Stimulated activated naive B cell treated with anti-CD40 and anti-IgM and Interleukin-4, amounts not matched to agents 10 μg/mL and 1 μg/mL and 100 μg/mL, for 72 hours (primary cell): Measurements from ENCODE around the gene MAPK8.

ENCODE experiments used
- ATAC-seq, 2 donors: fragments of 150-1000 bp; cut with Tn5 transposase; replicated peaks; 2 replicates each; pipeline ENCODE4 v1.10.0; 2021; ENCODE audit warnings: moderate library complexity in 1 of 2
- DNase-seq: peaks from one replicate; pipeline ENCODE4 v3.0.0; 2021
- H3K27ac Mint-ChIP-seq: one replicate; pipeline ENCODE4 v1.8.0; 2022; ENCODE audit warnings: mild to moderate bottlenecking, mixed read lengths
- H3K27me3 Mint-ChIP-seq, 2 donors: one replicate each; pipeline ENCODE4 v1.8.0; 2022; ENCODE audit warnings: mixed read lengths in 2 of 2
- H3K36me3 Mint-ChIP-seq, 2 donors: one replicate each; pipeline ENCODE4 v1.8.0; 2022; ENCODE audit warnings: mixed read lengths in 2 of 2, mild to moderate bottlenecking in 1 of 2
- H3K4me1 Mint-ChIP-seq, 2 donors: one replicate each; pipeline ENCODE4 v1.8.0; 2022; ENCODE audit warnings: mixed read lengths in 2 of 2, mild to moderate bottlenecking in 1 of 2
- H3K4me3 Mint-ChIP-seq, 2 donors: one replicate each; pipeline ENCODE4 v1.8.0; 2022; ENCODE audit warnings: mild to moderate bottlenecking in 2 of 2, mixed read lengths in 2 of 2, moderate library complexity in 1 of 2
- H3K9me3 Mint-ChIP-seq, 2 donors: one replicate each; pipeline ENCODE4 v1.8.0; 2022; ENCODE audit warnings: mixed read lengths in 2 of 2, mild to moderate bottlenecking in 1 of 2

Gene MAPK8

DNA sequence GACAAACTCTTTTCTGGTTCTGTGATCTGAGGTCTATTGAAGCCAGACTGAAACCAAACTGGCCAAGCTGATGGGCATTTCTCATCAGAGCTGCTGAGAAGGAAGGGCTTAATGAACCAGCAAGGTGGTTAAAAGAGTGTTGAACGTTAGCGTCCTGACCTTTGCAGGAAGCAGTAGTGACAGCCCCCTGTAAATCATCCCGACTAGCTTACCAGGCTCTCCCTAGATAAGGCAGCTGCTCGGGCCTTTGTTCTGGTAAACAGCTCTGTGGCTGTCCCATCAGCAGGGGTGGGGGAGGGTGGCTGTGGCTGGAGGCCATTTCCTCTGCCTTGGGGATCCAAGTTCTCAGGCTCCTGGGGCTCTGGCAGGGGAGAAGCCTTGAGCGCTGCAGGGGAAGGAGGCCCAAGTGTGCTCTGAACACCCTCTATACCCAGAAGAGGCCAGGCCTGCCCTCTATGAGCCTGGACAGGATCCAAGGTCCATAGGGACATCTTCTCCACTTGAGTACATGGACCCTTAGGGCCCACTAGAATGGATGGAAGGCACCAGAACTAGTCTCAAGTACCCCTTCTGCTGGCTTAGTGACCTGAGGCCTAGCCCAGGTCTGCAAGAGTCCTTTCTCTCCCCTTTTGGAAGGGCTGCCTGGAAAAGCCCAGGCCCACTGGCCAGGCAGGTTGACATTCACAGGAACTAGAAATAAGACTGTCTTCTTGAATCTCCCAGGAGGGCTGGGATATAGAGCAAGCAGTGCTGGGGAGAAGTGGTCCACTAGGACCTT, 163.8 kb downstream of the MAPK8 start:
- Mint-ChIP-seq H3K4me1 (no peaks in the 10 kb centered on the region), H3K27ac (no peak overlapping the region), H3K9me3 (no peaks in the 10 kb centered on the region), H3K36me3 (peaks cover 0 to 2% of the 10 kb centered on the region in 2 donors), H3K27me3 (no peaks in the 10 kb centered on the region), H3K4me3 (no peak overlapping the region)
- no peak for DNase-seq
- ATAC-seq = no peak

DNA sequence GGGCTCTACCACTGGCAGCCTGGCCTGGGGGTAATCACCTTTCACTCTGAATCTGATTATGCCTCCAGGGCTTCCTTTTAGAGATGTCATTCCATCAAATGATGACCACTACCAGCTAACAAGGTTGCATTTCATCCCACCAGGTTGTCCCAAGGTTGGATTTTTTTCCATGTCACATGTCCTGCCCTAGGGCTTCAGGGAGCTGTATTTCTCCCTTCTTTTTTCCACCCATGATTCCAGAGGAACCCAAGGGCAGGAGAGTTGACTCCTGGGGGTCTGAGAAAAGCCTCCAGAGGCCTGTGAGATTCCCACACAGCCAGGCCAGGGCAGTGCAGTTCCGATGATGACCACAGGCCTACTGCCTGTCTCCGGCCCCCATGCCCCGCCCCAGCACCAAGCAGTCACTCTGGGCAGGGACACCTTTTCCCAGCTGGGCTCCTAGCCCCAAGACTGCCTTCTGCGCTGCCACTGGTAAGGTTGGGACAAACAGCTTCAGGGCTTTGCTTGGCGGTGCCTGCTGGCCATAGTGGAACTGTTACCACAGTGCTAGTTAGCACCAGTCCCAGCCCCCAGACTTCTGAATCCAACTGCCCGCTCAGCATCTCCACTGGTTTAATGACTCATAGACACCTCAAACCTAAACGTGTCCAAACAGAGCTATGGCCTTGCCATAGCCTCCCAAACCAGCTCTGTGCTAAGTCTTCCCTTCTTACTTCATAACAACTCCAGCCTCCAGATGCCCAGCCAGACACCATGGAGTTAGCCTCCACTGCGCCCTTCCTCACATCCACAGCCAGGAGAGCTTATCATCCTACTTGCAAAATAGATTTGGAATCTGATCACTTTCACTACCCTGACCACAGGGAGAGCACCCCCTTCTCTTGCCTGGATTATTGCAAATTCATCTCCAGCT, 164.7 kb downstream of the MAPK8 start:
- no peak for ATAC-seq
- peaks cover 0 to 5% of the 10 kb centered on the region in 2 donors for H3K27me3 Mint-ChIP-seq

DNA sequence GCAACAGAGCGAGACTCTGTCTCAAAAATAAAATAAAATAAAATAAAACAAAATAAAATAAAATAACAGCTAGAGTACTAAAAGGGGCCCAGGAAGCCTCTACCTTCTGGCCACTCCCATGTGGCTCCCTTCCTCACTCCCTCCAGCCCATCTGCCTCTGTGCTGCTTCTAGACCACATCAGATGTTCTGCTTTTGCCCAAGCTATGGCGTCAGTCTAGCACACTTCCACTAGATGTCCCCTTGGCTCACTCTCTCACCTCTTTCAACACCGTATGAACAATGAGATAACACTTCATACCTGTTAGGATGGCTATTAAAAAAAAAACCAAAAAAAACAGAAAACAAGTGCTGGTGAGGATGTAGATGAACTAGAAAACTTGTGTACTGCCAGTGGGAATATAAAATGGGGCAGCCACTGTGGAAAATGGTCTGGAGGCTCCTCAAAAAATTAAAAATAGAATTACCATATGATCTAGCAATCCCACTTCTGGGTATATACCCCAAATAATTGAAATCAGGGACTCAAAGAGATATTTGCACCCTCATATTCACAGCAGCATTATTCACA, 166.1 kb downstream of the MAPK8 start:
- peaks cover 0 to 5% of the 10 kb centered on the region in 2 donors for H3K4me1 Mint-ChIP-seq
- no peak for ATAC-seq
- peaks cover 0 to 6% of the 10 kb centered on the region in 2 donors for H3K36me3 Mint-ChIP-seq
- H3K9me3 Mint-ChIP-seq = no peaks in the 10 kb centered on the region
- DNase-seq = no peak
- H3K27ac Mint-ChIP-seq = no peak overlapping the region
- H3K4me3 Mint-ChIP-seq = no peak overlapping the region
- peaks cover 0 to 5% of the 10 kb centered on the region in 2 donors for H3K27me3 Mint-ChIP-seq

More for the DNA sequence above, 164.7 kb downstream of the MAPK8 start:
- H3K4me3 Mint-ChIP-seq = no peak overlapping the region
- no peak overlapping the region for H3K27ac Mint-ChIP-seq
- peaks cover 0 to 6% of the 10 kb centered on the region in 2 donors for H3K36me3 Mint-ChIP-seq
- no peaks in the 10 kb centered on the region for H3K9me3 Mint-ChIP-seq
- no peak for DNase-seq
- peaks cover 0 to 4% of the 10 kb centered on the region in 2 donors for H3K4me1 Mint-ChIP-seq

DNA sequence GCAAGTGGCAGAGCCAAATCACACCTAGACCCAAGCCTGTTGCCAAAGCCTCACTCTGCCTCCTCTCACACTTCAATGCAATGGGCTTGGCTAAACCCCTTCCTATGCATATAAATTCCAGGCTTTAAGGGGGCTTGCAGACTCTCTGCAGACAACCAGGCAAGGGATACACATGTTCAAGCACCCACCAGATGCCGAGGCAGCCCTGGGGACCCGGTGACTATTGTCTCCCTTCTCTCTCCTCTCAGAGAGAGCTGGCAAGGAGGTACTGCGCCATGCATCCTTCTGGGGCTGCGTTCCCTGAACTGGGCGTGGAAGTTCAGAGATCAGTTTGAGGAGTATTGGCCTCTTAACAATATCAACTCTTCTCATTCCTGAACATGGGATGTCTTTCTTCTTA, 167.2 kb downstream of the MAPK8 start:
- ATAC-seq = no peak
- Mint-ChIP-seq H3K4me1 (peaks cover 0 to 5% of the 10 kb centered on the region in 2 donors), H3K4me3 (no peak overlapping the region), H3K27me3 (peaks cover 0 to 5% of the 10 kb centered on the region in 2 donors), H3K9me3 (no peaks in the 10 kb centered on the region), H3K36me3 (peaks cover 0 to 8% of the 10 kb centered on the region in 2 donors), H3K27ac (no peak overlapping the region)
- no peak for DNase-seq

DNA sequence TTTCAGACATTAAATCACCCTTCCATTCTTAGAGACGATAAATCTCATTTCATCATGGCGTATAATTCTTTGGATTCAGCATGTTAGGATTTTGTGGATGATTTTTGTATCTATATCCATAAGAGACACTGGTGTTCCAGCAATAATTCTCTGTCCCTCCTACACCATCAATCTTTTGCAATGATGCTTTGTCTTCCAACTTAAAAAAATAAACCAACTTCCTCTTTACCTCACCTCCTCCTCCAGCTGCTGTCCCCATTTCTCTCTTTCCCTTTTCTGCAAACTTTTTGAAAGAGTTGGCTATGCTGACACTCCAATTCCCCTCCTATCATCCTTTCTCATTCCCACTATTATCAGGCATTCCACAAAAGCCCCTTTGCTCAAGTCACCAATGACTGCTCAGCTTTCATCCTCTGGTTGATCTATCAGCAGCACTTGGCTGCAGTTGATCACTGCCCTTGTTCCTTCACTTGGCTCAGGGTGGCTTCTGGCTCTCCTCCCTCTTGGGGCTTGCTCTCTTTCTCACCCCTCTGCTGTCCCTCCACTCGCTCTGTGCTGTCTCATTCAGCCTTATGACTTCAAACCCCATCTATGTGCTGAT, 168.4 kb downstream of the MAPK8 start:
- ATAC-seq = no peak
- DNase-seq = no peak
- no peak overlapping the region for H3K4me3 Mint-ChIP-seq
- no peak overlapping the region for H3K27ac Mint-ChIP-seq
- peaks cover 0 to 5% of the 10 kb centered on the region in 2 donors for H3K4me1 Mint-ChIP-seq
- no peaks in the 10 kb centered on the region for H3K9me3 Mint-ChIP-seq
- H3K27me3 Mint-ChIP-seq = peaks cover 0 to 5% of the 10 kb centered on the region in 2 donors
- peaks cover 0 to 13% of the 10 kb centered on the region in 2 donors for H3K36me3 Mint-ChIP-seq

DNA sequence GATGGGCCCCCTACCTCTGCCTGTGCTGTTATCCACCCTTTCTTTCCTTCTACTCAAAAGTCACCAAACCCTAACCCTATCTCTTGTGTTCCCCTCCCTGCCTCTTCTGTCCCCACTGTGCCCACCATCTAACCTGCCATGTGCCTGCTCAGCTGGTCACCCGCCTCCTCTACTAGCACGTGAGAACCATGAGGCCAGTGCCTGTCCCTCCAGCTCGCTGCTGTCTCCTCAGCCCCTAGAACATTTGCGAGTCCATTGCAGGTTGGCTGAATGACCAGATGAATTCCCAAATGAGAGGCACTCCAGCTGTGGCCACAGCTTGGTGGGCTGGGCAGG, 169.4 kb downstream of the MAPK8 start:
- DNase-seq = no peak
- no peak overlapping the region for H3K4me3 Mint-ChIP-seq
- H3K27ac Mint-ChIP-seq = no peak overlapping the region
- H3K36me3 Mint-ChIP-seq = peaks cover 0 to 13% of the 10 kb centered on the region in 2 donors
- H3K27me3 Mint-ChIP-seq = peaks cover 1 to 5% of the 10 kb centered on the region in 2 donors
- H3K4me1 Mint-ChIP-seq = peaks cover 0 to 5% of the 10 kb centered on the region in 2 donors
- no peak for ATAC-seq
- H3K9me3 Mint-ChIP-seq = no peaks in the 10 kb centered on the region

DNA sequence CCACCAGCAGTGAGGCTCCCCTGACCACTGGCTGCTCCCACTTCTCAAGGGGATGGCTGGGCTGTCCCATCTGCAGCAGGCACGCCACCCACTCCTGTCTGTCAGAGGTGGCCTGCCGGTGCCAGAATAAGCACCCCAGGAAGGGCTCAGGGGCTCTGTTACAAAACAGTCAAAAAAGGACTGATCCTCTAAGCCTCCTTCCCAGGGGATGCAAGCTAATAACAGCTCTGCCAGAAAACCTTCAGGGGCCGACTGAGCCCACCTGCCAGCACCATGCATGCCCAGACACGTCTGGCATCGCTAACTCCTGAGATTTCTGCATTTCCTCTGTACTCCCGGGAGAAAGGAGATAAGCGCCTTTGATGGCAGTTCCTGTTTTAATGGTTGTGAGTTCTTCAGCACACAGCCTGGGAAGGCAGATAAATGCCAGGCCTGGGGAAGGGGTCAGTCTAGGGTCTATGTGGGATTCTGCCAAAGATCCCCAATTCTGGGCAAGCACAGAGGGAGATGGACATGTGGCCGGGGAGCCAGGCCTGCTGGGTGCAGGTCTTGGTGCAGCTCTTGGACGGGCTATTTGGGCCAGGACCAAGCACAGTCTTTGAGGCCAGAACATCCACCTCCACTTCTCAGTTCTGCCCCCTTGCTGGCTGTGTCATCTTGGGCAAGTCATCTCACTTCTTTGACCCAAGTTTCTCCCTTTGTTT, 170.0 kb downstream of the MAPK8 start:
- peaks cover 0 to 5% of the 10 kb centered on the region in 2 donors for H3K4me1 Mint-ChIP-seq
- ATAC-seq (no peak), DNase-seq (no peak)
- no peak overlapping the region for H3K4me3 Mint-ChIP-seq
- H3K27me3 Mint-ChIP-seq = peaks cover 5% of the 10 kb centered on the region in 2 donors
- H3K36me3 Mint-ChIP-seq = peaks cover 0 to 13% of the 10 kb centered on the region in 2 donors
- H3K9me3 Mint-ChIP-seq = no peaks in the 10 kb centered on the region
- H3K27ac Mint-ChIP-seq = peak overlapping the region; percentile 48

DNA sequence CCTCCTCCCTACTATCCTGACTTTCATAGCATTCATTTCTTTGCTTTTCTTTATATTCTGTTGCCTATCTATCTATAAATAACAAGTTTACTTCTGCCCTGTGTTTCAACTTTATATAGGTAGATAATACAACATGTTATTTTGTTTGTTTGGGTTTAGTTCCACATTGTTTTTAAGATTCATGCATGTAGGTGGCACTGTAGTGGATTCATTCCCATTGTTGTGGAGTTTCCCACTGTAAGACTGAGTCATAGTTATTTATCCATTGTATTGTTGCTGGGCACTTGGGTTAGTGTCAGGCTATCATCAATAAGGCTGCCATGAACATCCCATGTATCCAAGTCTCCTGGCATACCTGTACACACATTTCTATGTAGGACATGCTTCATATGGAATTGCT, 170.7 kb downstream of the MAPK8 start:
- DNase-seq = no peak
- H3K4me1 Mint-ChIP-seq = peaks cover 0 to 5% of the 10 kb centered on the region in 2 donors

DNA sequence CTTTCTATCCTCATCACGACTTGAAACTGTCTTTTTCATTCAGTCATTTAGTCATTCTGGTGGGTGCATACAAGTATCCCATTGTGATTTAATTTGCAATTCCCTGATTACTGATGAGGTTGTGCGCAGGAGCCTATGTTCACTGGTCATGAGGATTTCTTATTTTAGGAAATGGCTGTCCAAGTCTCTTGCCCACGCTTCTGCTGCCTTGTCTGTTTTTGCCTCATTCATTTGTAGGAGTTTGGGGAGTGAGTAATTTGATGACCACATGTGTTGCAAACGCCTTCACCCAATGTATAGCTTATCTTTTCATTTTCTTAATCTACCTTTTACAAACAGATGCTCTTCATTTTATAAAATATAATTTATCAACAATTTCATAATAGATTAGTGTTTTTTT, 171.1 kb downstream of the MAPK8 start:
- Mint-ChIP-seq H3K27ac (no peak overlapping the region), H3K9me3 (no peaks in the 10 kb centered on the region), H3K4me3 (no peak overlapping the region), H3K4me1 (peaks cover 0 to 5% of the 10 kb centered on the region in 2 donors), H3K27me3 (peaks cover 5% of the 10 kb centered on the region in 2 donors), H3K36me3 (peaks cover 0 to 12% of the 10 kb centered on the region in 2 donors)
- ATAC-seq (no peak), DNase-seq (no peak)

More for the DNA sequence above, 170.7 kb downstream of the MAPK8 start:
- ATAC-seq = no peak
- Mint-ChIP-seq H3K27me3 (peaks cover 5% of the 10 kb centered on the region in 2 donors), H3K4me3 (no peak overlapping the region), H3K27ac (no peak overlapping the region), H3K9me3 (no peaks in the 10 kb centered on the region), H3K36me3 (peaks cover 0 to 13% of the 10 kb centered on the region in 2 donors)

DNA sequence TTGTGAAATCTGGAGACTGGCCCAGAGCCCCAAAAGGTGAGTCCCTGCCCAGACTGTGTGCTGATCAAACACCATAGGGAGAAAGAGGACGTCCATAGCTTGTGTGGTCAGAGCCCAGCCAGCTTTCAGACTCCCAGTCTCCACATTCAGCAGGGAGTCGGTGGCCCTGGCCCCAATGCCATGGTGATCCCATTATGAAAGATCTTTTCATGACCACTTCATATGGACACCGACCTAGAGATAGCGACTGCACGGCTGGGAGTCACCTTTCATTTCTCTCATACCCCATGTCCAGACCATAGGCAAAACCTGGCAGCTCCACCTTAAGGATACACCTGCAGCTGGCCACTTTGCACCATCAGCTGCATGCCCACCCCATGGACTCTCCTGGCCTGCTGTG, 172.0 kb downstream of the MAPK8 start:
- Mint-ChIP-seq H3K27me3 (peaks cover 5% of the 10 kb centered on the region in 2 donors), H3K4me1 (peaks cover 0 to 5% of the 10 kb centered on the region in 2 donors), H3K27ac (no peak overlapping the region), H3K9me3 (no peaks in the 10 kb centered on the region), H3K36me3 (peaks cover 0 to 11% of the 10 kb centered on the region in 2 donors), H3K4me3 (no peak overlapping the region)
- no peak for DNase-seq
- no peak for ATAC-seq

DNA sequence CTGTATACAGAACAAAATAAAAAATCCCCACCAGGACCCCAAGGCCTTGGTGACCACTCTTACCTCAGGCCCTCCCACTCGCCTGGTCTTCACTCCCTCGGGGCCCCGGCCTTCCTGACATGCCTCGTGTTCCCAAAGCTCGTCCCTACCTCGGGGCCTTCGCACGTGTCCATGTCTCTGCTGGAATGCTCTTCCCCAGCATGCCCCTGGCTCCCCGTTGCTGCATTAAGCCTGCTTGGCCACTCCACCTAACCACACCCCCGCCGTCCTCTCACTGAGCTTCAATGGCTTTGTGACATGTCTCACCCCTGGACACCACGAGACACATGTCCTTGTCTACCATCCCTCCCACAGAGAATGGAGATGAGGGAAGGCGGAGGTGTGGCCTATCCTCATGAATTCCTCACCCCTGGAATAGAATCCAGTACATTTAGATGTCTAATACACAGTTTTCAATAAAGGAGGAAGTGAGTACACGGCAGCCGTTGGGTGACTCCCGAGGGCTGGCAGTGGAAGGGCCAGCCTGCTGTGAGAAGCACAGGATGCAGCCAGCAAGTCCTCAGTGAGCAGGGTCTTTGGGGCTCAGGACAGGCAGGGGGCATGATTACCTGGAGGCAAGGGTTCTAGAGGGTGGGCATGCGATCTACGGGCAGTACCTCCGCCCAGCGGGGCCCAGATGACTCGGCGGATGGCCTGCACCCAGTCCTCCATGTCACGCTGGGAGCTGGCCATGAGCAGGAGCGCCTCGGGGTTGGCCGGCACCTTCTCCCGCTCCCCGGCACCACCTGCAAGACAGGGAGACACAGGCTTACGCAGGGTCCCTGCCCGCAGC, 172.7 kb downstream of the MAPK8 start:
- no peak overlapping the region for H3K4me3 Mint-ChIP-seq
- peaks cover 0 to 11% of the 10 kb centered on the region in 2 donors for H3K36me3 Mint-ChIP-seq
- no peak for ATAC-seq
- H3K9me3 Mint-ChIP-seq = no peaks in the 10 kb centered on the region
- peaks cover 0 to 5% of the 10 kb centered on the region in 2 donors for H3K4me1 Mint-ChIP-seq
- DNase-seq = no peak
- H3K27ac Mint-ChIP-seq = no peak overlapping the region
- peaks cover 5% of the 10 kb centered on the region in 2 donors for H3K27me3 Mint-ChIP-seq

DNA sequence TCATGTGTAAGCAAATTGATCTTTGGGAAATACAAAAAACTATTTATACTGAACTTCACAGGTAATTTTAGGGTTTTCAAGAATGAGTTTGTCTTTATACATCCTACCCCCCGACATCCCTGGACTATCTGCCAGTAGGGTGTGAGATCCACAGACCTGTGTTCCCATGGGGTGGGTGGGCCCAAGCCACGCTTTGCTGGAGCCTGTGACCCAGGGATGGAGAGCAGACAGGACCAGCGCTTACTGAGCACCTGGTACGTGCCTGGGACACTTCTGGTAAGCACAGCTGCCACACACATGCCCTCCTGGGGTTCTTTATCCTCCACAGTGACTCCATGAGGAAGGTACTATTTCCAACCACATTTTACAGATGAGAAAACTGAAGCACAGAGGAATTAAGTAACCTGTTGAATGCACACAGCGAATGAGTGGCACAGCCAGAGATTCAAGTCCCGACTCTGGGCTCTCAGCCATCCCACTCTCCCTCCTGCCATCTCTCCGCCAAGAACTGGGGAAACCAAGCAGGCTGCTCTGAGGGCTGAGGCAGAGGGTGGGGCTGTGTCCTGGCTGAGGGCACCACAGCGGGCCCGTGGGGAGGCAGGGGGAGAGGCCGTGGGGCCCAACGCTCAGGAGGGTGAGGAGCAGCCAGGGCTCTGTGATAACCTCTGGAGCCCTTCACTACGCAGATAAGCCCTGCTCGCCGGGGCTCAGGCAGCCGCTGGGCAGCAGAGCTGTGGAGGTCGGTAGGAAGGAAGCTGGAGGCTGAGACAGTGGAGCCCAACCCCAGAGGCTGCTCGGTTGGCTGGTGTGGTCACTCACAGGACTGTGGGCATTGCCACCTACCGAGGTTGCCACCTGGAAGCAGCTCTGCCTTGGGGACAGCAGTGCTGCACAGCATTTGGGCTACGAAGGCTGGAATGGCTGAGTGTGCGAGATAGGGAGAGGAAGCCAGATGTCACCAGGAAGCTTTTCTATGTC, 174.2 kb downstream of the MAPK8 start:
- Mint-ChIP-seq H3K27me3 (peaks cover 5 to 7% of the 10 kb centered on the region in 2 donors), H3K27ac (no peak overlapping the region), H3K9me3 (no peaks in the 10 kb centered on the region), H3K4me3 (no peak overlapping the region), H3K4me1 (peaks cover 0 to 5% of the 10 kb centered on the region in 2 donors), H3K36me3 (peaks cover 0 to 11% of the 10 kb centered on the region in 2 donors)
- ATAC-seq = no peak
- no peak for DNase-seq
